Measurements from ENCODE around the gene RBMS3.
"Not testable (repeated sequence)": the region's sequence is repeated elsewhere in the genome, so short reads cannot be mapped to it uniquely, and the experiment has no call there.

DNA sequence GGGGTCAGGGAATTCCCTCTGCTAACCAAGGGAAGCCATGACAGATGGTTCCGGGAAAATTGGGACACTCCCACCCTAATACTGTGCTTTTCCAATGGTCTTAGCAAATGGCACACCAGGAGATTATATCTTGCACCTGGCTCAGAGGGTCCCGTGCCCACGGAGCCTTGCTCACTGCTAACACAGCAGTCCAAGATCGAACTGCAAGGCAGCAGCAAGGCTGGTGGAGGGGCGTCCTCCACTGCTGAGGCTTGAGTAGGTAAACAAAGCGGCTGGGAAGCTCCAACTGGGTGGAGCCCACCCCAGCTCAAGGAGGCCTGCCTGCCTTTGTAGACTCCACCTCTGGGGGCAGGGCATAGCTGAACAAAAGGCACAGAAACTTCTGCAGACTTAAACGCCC lies 389.6 kb downstream of the RBMS3 start:
- not testable (repeated sequence) for TF ChIP-seq POLR2A (IDR thresholded peaks at IDR 0.05; ENCODE audit: low read length); GATA1 (IDR thresholded peaks at IDR 0.05; ENCODE audit: low read depth, low read length)

Measured in erythroblast (primary cell).